WTC11 (cell line): Measurements from ENCODE around the gene SUSD4. TPM values are rescaled to one million over a fixed set of nuclear protein-coding genes. Genes with fewer than 3 reads are reported as not detected.

Source experiments
- ATAC-seq: fragments of 200-7000 bp; cut with Tn5 transposase; 2 replicates; pipeline ENCODE4 v1.10.0; 2021; ENCODE audit warnings: mild to moderate bottlenecking, moderate library complexity
- CTCF ChIA-PET: fragments of 300-600 bp; sonication (Branson Sonifier 250); formaldehyde crosslinking; loops from one replicate; lab custom pipeline; 2021; ENCODE audit warnings: antibody characterized with exemption; lab: Charles Lee
- POLR2A ChIA-PET: fragments of 350-600 bp; sonication (Branson Sonifier 250); formaldehyde crosslinking; loops from one replicate; lab custom pipeline; 2021; ENCODE audit warnings: antibody characterized with exemption; lab: Charles Lee
- DNase-seq: peaks from one replicate; pipeline ENCODE4 v3.0.0; 2021; ENCODE audit warnings: low spot score
- H3K27ac Mint-ChIP-seq: 2 replicates; pipeline ENCODE4 v1.8.0; 2021; ENCODE audit warnings: mixed read lengths
- H3K27me3 Mint-ChIP-seq: 2 replicates; pipeline ENCODE4 v1.8.0; 2021; ENCODE audit warnings: low read depth, mild to moderate bottlenecking, moderate library complexity, mixed read lengths
- H3K36me3 Mint-ChIP-seq: 2 replicates; pipeline ENCODE4 v1.8.0; 2021; ENCODE audit warnings: mixed read lengths
- H3K4me1 Mint-ChIP-seq: 2 replicates; pipeline ENCODE4 v1.8.0; 2022; ENCODE audit warnings: mixed read lengths
- H3K4me3 Mint-ChIP-seq: 2 replicates; pipeline ENCODE4 v1.8.0; 2021; ENCODE audit warnings: mild to moderate bottlenecking, moderate library complexity, mixed read lengths
- H3K9me3 Mint-ChIP-seq: 2 replicates; pipeline ENCODE4 v1.8.0; 2021; ENCODE audit warnings: mixed read lengths
- AR ChIP-seq: fragments of 250-450 bp; sonication (Bioruptor Pico); IDR thresholded peaks from 2 replicates; pipeline ENCODE4 v1.9.0; 2021; ENCODE audit warnings: mild to moderate bottlenecking
- CBFB ChIP-seq: sonication (generic); formaldehyde crosslinking; IDR thresholded peaks from 2 replicates; pipeline ENCODE4 v1.8.1; 2022; ENCODE audit warnings: mild to moderate bottlenecking, low read depth, missing genetic modification reagents
- E2F4 ChIP-seq: sonication (generic); formaldehyde crosslinking; IDR thresholded peaks from 2 replicates; pipeline ENCODE4 v1.8.1; 2022; ENCODE audit warnings: low read depth, mild to moderate bottlenecking, moderate library complexity, missing genetic modification reagents, borderline replicate concordance
- EMX1 ChIP-seq: fragments of 250-450 bp; sonication (Bioruptor Pico); IDR thresholded peaks from 2 replicates; pipeline ENCODE4 v1.8.0; 2021; ENCODE audit warnings: mild to moderate bottlenecking
- GRHL2 ChIP-seq: fragments of 250-450 bp; sonication (Bioruptor Pico); IDR thresholded peaks from 2 replicates; pipeline ENCODE4 v1.8.0; 2022; ENCODE audit warnings: mild to moderate bottlenecking, moderate library complexity; ENCODE audit not compliant: insufficient replicate concordance, severe bottlenecking
- HMGXB4 ChIP-seq: sonication (generic); formaldehyde crosslinking; IDR thresholded peaks from 2 replicates; pipeline ENCODE4 v1.8.1; 2023; ENCODE audit warnings: mild to moderate bottlenecking, moderate library complexity, missing genetic modification reagents
- KAT7 ChIP-seq: sonication (generic); formaldehyde crosslinking; IDR thresholded peaks from 2 replicates; pipeline ENCODE4 v1.8.1; 2023; ENCODE audit warnings: missing genetic modification reagents, mild to moderate bottlenecking, borderline replicate concordance
- MAX ChIP-seq: sonication (generic); formaldehyde crosslinking; IDR thresholded peaks from 2 replicates; pipeline ENCODE4 v1.8.0; 2022; ENCODE audit warnings: mild to moderate bottlenecking, missing genetic modification reagents
- NFE2L1 ChIP-seq: sonication (generic); formaldehyde crosslinking; IDR thresholded peaks from 2 replicates; pipeline ENCODE4 v1.8.1; 2023; ENCODE audit warnings: missing genetic modification reagents
- NR2C2 ChIP-seq: sonication (generic); formaldehyde crosslinking; IDR thresholded peaks from 2 replicates; pipeline ENCODE4 v1.8.0; 2022; ENCODE audit warnings: mild to moderate bottlenecking, missing genetic modification reagents
- NR3C1 ChIP-seq: sonication (generic); formaldehyde crosslinking; conservative IDR thresholded peaks from 2 replicates; pipeline ENCODE4 v1.8.1; 2023; ENCODE audit warnings: low read depth, mild to moderate bottlenecking, missing genetic modification reagents
- TEAD4 ChIP-seq: sonication (generic); formaldehyde crosslinking; IDR thresholded peaks from 2 replicates; pipeline ENCODE4 v1.8.0; 2022; ENCODE audit warnings: mild to moderate bottlenecking, missing genetic modification reagents
- USF1 ChIP-seq: sonication (generic); formaldehyde crosslinking; IDR thresholded peaks from 2 replicates; pipeline ENCODE4 v1.8.0; 2022; ENCODE audit warnings: mild to moderate bottlenecking, missing genetic modification reagents
- ZNF138 ChIP-seq: sonication (generic); formaldehyde crosslinking; conservative IDR thresholded peaks from 2 replicates; pipeline ENCODE4 v1.8.1; 2022; ENCODE audit warnings: mild to moderate bottlenecking, moderate library complexity, missing genetic modification reagents
- ZNF263 ChIP-seq: sonication (generic); formaldehyde crosslinking; IDR thresholded peaks from 2 replicates; pipeline ENCODE4 v1.8.1; 2022; ENCODE audit warnings: low read depth, mild to moderate bottlenecking, moderate library complexity, missing genetic modification reagents
- ZNF281 ChIP-seq: sonication (generic); formaldehyde crosslinking; IDR thresholded peaks from 2 replicates; pipeline ENCODE4 v1.8.0; 2023; ENCODE audit warnings: mild to moderate bottlenecking, missing genetic modification reagents
- ZNF512 ChIP-seq: sonication (generic); formaldehyde crosslinking; IDR thresholded peaks from 2 replicates; pipeline ENCODE4 v1.8.1; 2022; ENCODE audit warnings: missing genetic modification reagents, borderline replicate concordance
- ZNF532 ChIP-seq: fragments of 250-450 bp; sonication (Bioruptor Pico); IDR thresholded peaks from 2 replicates; pipeline ENCODE4 v1.9.0; 2021; ENCODE audit warnings: mild to moderate bottlenecking, borderline replicate concordance
- ZNF671 ChIP-seq: fragments of 250-450 bp; sonication (Bioruptor Pico); IDR thresholded peaks from 2 replicates; pipeline ENCODE4 v1.8.0; 2021; ENCODE audit warnings: mild to moderate bottlenecking
- ZSCAN18 ChIP-seq: fragments of 250-450 bp; sonication (Bioruptor Pico); IDR thresholded peaks from 2 replicates; pipeline ENCODE4 v2.1.2; 2022; ENCODE audit warnings: mild to moderate bottlenecking, moderate library complexity
- total RNA-seq: library from RNA; stranded (reverse); gene quantifications from 3 replicates; pipeline ENCODE4 v1.2.3, GENCODE V29; 2021

Gene SUSD4
- total RNA-seq, 1 experiment from 2014 or later = 1.8 TPM

- DNase-seq (no peak), ATAC-seq (no peak)
- ChIA-PET POLR2A (no interaction called here), CTCF (no interaction called here)
- H3K4me3 Mint-ChIP-seq = no peak overlapping the region
- no peaks in the 10 kb centered on the region for H3K9me3 Mint-ChIP-seq
- no peaks in the 10 kb centered on the region; the same call in 1 of the 2 replicates for H3K4me1 Mint-ChIP-seq
- no peaks in the 10 kb centered on the region; the same call in 1 of the 2 replicates for H3K27me3 Mint-ChIP-seq
- no peaks in the 10 kb centered on the region for H3K36me3 Mint-ChIP-seq
- no peak for TF ChIP-seq NR2C2 (CRISPR knock-in tag)
- TF ChIP-seq TEAD4 = no peak
- no peak for TF ChIP-seq EMX1
- TF ChIP-seq E2F4 (CRISPR knock-in tag) = no peak
- TF ChIP-seq NFE2L1 (CRISPR knock-in tag) = no peak
- no peak for TF ChIP-seq ZNF671 (CRISPR knock-in tag)
- TF ChIP-seq ZNF512 (CRISPR knock-in tag) = no peak
- TF ChIP-seq AR = no peak
- no peak for TF ChIP-seq MAX (CRISPR knock-in tag)
- no peak for TF ChIP-seq GRHL2
- no peak for TF ChIP-seq NR3C1 (CRISPR knock-in tag)
- TF ChIP-seq ZNF138 (CRISPR knock-in tag) = no peak
- TF ChIP-seq USF1 (CRISPR knock-in tag) = no peak
- no peak for TF ChIP-seq ZNF532 (CRISPR knock-in tag)
- TF ChIP-seq ZNF263 (CRISPR knock-in tag) = no peak
- TF ChIP-seq KAT7 (CRISPR knock-in tag) = no peak
- no peak for TF ChIP-seq ZNF281 (CRISPR knock-in tag)
- TF ChIP-seq ZSCAN18 = no peak
- no peak for TF ChIP-seq HMGXB4
- no peak for TF ChIP-seq CBFB (CRISPR knock-in tag)
- no peak overlapping the region for H3K27ac Mint-ChIP-seq
Measured at GRCh38 chr1:223328566-223328965, 35.4 kb downstream of the SUSD4 start.
